Cardiac fibroblast (primary cell): ENCODE measurements around the gene CIDEC.

Experiments
- DNase-seq, 2 donors: peaks; one replicate each; pipeline versions ENCODE4 v3.0.0 to v3.0.0-alpha.2; 2010; ENCODE audit warnings: low read depth in 2 of 2
- H3K4me3 ChIP-seq, 2 donors: replicated peaks in 1 of 2; 1 replicate in 1 of 2; 2 replicates in 1 of 2; pipeline ENCODE4 v1.5.1; 2011; ENCODE audit warnings: low read depth in 2 of 2, low read length in 2 of 2, mild to moderate bottlenecking in 2 of 2, moderate library complexity in 1 of 2
- CTCF ChIP-seq: IDR thresholded peaks from one replicate; pipeline ENCODE4 v1.5.1; 2011; ENCODE audit warnings: low read depth, mild to moderate bottlenecking, low read length, inconsistent platforms

The CIDEC gene

GRCh38 chr3:9891072-9891622 lies 11.1 kb upstream of the CIDEC start:
- TF ChIP-seq CTCF: no peak
- no peak for DNase-seq
- peak overlapping the region; percentile 95 for H3K4me3 ChIP-seq

- no peak for TF ChIP-seq CTCF
- peak within 1 kb of the TSS; percentile 95 for H3K4me3 ChIP-seq
- peak; percentile 93 for DNase-seq
These were observed 10.4 kb upstream of the CIDEC start, which contains the start of gene JAGN1 for GRCh38 chr3:9890249-9891071. TSS of gene JAGN1 (plus strand) at chr3:9890610. CDS start at chr3:9890723, 113 bp downstream.

GRCh38 chr3:9889405-9889804 lies 9.4 kb upstream of the CIDEC start:
- no peak overlapping the region for H3K4me3 ChIP-seq
- DNase-seq: no peak
- no peak for TF ChIP-seq CTCF

GRCh38 chr3:9888540-9888939 lies 8.5 kb upstream of the CIDEC start:
- TF ChIP-seq CTCF: no peak
- no peak for DNase-seq
- H3K4me3 ChIP-seq: no peak overlapping the region

- DNase-seq: no peak
- no peak for TF ChIP-seq CTCF
- no peak overlapping the region for H3K4me3 ChIP-seq
These were observed 7.4 kb upstream of the CIDEC start for GRCh38 chr3:9887480-9887879.

- no peak overlapping the region for H3K4me3 ChIP-seq
- no peak for TF ChIP-seq CTCF
- no peak for DNase-seq
These were observed 6.3 kb upstream of the CIDEC start for GRCh38 chr3:9886328-9886727.
